Vagina (tissue), 2 donors: ENCODE measurements around the gene GAGE12E. TPM values are rescaled to one million over a fixed set of nuclear protein-coding genes. Genes with fewer than 3 reads are reported as not detected.
"Not testable (repeated sequence)": the region's sequence is repeated elsewhere in the genome, so short reads cannot be mapped to it uniquely, and the experiment has no call there.

Experiments used
- DNase-seq, 2 donors: peaks; one replicate each; pipeline ENCODE4 v3.0.0-alpha.2; 2017; ENCODE audit errors: extremely low spot score in 2 of 2
- H3K27ac ChIP-seq: fragments of 200-600 bp; sonication (generic); one replicate; pipeline ENCODE4 v1.5.1; 2019
- H3K27me3 ChIP-seq: fragments of 200-600 bp; sonication (generic); one replicate; pipeline ENCODE4 v1.5.1; 2019
- H3K36me3 ChIP-seq, 2 donors: fragments of 200-600 bp; sonication (generic); one replicate each; pipeline ENCODE4 v1.5.1; 2017 to 2019
- H3K4me1 ChIP-seq: fragments of 200-600 bp; sonication (generic); one replicate; pipeline ENCODE4 v1.5.1; 2019
- H3K4me3 ChIP-seq, 2 donors: fragments of 200-600 bp; sonication (generic); 1 replicate in 1 of 2; 2 replicates in 1 of 2; pipeline ENCODE4 v1.5.1; 2016 to 2019
- H3K9me3 ChIP-seq: fragments of 200-600 bp; sonication (generic); one replicate; pipeline ENCODE4 v1.5.1; 2019
- intact Hi-C: fragments of 100-400 bp; cut with DNase I; formaldehyde crosslinking; loops from one replicate; pipeline ENCODE4 v1.15.1; 2023
- total RNA-seq: library from RNA; depleted of rRNA; stranded (reverse); fragments of >200 nt; gene quantifications from one replicate; pipeline ENCODE4 v1.2.3, GENCODE V29; 2016

The GAGE12E gene, protein sequence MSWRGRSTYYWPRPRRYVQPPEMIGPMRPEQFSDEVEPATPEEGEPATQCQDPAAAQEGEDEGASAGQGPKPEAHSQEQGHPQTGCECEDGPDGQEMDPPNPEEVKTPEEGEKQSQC
- total RNA-seq: not detected

DNA sequence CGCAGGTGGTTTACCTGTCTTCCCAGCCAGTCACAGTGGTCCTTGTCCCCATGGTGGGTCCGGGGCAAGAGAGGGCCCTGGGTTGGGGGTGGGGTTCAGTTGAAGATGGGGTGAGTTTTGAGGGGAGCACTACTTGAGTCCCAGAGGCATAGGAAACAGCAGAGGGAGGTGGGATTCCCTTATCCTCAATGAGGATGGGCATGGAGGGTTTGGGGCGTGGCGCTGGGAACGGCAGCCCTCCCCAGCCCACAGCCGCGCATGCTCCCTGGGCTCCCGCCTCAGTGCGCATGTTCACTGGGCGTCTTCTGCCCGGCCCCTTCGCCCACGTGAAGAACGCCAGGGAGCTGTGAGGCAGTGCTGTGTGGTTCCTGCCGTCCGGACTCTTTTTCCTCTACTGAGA, at the start of gene GAGE12E:
GAGE12E (plus strand) TSS at position 301 of the 400 bp plus-strand sequence. CDS start 1,155 bp downstream, outside the sequence.
- intact Hi-C loops, H3K27me3 ChIP-seq, H3K27ac ChIP-seq, DNase-seq, H3K4me3 ChIP-seq, H3K36me3 ChIP-seq, H3K4me1 ChIP-seq, H3K9me3 ChIP-seq: not testable (repeated sequence)

DNA sequence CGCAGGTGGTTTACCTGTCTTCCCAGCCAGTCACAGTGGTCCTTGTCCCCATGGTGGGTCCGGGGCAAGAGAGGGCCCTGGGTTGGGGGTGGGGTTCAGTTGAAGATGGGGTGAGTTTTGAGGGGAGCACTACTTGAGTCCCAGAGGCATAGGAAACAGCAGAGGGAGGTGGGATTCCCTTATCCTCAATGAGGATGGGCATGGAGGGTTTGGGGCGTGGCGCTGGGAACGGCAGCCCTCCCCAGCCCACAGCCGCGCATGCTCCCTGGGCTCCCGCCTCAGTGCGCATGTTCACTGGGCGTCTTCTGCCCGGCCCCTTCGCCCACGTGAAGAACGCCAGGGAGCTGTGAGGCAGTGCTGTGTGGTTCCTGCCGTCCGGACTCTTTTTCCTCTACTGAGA, 19.2 kb upstream of the GAGE12E start, which contains the start of gene GAGE12C:
GAGE12C (plus strand) TSS at position 301 of the 400 bp plus-strand sequence. CDS start 1,155 bp downstream, outside the sequence.
- H3K4me3 ChIP-seq, H3K9me3 ChIP-seq, H3K27ac ChIP-seq, DNase-seq, H3K36me3 ChIP-seq, H3K4me1 ChIP-seq, intact Hi-C loops, H3K27me3 ChIP-seq: not testable (repeated sequence)

- H3K27me3 ChIP-seq, H3K27ac ChIP-seq, intact Hi-C loops, H3K9me3 ChIP-seq, H3K4me3 ChIP-seq, H3K4me1 ChIP-seq, H3K36me3 ChIP-seq, DNase-seq: not testable (repeated sequence)
These were observed 9.7 kb upstream of the GAGE12E start, which contains the start of gene GAGE12D for GRCh38 chrX:49541433-49541832. GAGE12D (plus strand) TSS chrX:49541733; CDS start chrX:49542888, 1,155 bp downstream.

GRCh38 chrX:49560542-49560941, 9.5 kb downstream of the GAGE12E start, which contains the start of gene GAGE12F:
GAGE12F (plus strand) TSS chrX:49560842; CDS start chrX:49561997, 1,155 bp downstream.
- intact Hi-C loops, H3K27me3 ChIP-seq, H3K27ac ChIP-seq, H3K9me3 ChIP-seq, H3K4me1 ChIP-seq, DNase-seq, H3K4me3 ChIP-seq, H3K36me3 ChIP-seq: not testable (repeated sequence)

DNA sequence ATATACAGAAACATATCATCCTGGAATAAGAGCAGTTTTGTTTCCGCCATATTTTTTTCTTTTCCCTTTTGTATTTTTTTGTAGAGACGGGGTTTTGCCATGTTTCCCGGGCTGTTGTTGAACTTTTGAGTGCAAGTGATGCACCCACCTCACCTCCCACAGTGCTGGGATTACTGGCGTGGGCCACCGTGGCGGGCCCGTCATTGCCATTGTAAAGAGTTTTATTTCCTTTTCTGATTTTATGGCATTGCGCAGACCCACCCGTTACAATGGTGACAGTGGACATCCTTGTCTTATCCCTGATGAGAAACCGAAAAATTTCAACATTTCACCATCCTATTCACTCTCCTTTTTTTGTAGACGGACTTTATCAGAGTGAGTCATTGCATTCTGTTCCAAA, 17.6 kb downstream of the GAGE12E start:
- H3K4me3 ChIP-seq, H3K4me1 ChIP-seq, DNase-seq, H3K27ac ChIP-seq, H3K27me3 ChIP-seq, H3K9me3 ChIP-seq, intact Hi-C loops, H3K36me3 ChIP-seq: not testable (repeated sequence)

- DNase-seq: not testable (repeated sequence)
These were observed 18.1 kb downstream of the GAGE12E start for GRCh38 chrX:49569152-49569551.

DNA sequence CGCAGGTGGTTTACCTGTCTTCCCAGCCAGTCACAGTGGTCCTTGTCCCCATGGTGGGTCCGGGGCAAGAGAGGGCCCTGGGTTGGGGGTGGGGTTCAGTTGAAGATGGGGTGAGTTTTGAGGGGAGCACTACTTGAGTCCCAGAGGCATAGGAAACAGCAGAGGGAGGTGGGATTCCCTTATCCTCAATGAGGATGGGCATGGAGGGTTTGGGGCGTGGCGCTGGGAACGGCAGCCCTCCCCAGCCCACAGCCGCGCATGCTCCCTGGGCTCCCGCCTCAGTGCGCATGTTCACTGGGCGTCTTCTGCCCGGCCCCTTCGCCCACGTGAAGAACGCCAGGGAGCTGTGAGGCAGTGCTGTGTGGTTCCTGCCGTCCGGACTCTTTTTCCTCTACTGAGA, 19.0 kb downstream of the GAGE12E start, which contains the start of gene GAGE12G:
GAGE12G (plus strand) TSS at position 301 of the 400 bp plus-strand sequence. CDS start 1,155 bp downstream, outside the sequence.
- H3K4me1 ChIP-seq, H3K27ac ChIP-seq, intact Hi-C loops, H3K36me3 ChIP-seq, H3K9me3 ChIP-seq, H3K4me3 ChIP-seq, H3K27me3 ChIP-seq, DNase-seq: not testable (repeated sequence)

More at GRCh38 chrX:49569152-49569551, 18.1 kb downstream of the GAGE12E start:
- H3K9me3 ChIP-seq, H3K4me3 ChIP-seq, H3K4me1 ChIP-seq, intact Hi-C loops, H3K27ac ChIP-seq, H3K27me3 ChIP-seq, H3K36me3 ChIP-seq: not testable (repeated sequence)

DNA sequence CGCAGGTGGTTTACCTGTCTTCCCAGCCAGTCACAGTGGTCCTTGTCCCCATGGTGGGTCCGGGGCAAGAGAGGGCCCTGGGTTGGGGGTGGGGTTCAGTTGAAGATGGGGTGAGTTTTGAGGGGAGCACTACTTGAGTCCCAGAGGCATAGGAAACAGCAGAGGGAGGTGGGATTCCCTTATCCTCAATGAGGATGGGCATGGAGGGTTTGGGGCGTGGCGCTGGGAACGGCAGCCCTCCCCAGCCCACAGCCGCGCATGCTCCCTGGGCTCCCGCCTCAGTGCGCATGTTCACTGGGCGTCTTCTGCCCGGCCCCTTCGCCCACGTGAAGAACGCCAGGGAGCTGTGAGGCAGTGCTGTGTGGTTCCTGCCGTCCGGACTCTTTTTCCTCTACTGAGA, 28.6 kb downstream of the GAGE12E start, which contains the start of gene GAGE12H:
GAGE12H (plus strand) TSS at position 301 of the 400 bp plus-strand sequence. CDS start 1,155 bp downstream, outside the sequence.
- H3K9me3 ChIP-seq, H3K4me1 ChIP-seq, intact Hi-C loops, H3K4me3 ChIP-seq, H3K27me3 ChIP-seq, H3K36me3 ChIP-seq, H3K27ac ChIP-seq, DNase-seq: not testable (repeated sequence)

GRCh38 chrX:49589196-49589595, 38.1 kb downstream of the GAGE12E start, which contains the start of gene GAGE2A:
GAGE2A (plus strand) TSS chrX:49589496; CDS start chrX:49590651, 1,155 bp downstream.
- H3K36me3 ChIP-seq, DNase-seq, H3K27ac ChIP-seq, H3K4me3 ChIP-seq, intact Hi-C loops, H3K4me1 ChIP-seq, H3K9me3 ChIP-seq, H3K27me3 ChIP-seq: not testable (repeated sequence)

DNA sequence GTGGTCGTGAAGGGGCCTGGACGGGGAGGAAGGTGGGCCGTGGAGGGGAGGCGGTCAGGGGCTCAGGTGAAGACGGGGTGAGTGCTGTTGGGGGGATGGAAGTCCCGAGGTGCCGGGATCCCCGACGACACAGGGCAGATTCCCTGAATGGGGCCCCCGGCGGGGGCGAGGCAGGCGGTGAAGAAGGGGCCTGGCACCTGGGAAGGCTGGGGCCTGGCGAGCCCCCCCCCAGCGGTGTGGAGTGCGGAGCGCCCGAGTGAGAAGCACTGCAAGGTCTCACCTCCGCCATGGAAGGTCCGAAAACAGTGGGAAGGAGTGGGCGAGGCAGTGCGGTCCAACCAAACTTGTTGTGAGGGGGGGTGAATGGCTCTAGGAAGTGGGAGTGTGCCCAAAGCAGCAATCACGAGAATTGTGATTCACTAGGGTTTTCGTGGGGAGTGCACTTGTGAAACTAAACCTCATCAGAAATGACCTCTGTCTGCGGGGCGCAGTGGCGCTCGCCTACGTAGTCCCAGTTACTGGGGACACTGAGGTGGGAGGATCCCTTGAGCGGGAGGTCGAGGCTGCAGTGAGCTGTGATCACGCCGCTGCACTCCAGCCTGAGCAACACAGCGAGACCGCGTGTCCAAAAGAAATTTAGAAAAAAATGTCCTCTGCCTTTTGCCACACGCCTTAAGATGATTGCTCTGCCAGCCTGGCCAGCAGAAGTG, 38.8 kb downstream of the GAGE12E start:
- H3K9me3 ChIP-seq, H3K27ac ChIP-seq, H3K27me3 ChIP-seq, H3K4me3 ChIP-seq, DNase-seq, intact Hi-C loops, H3K36me3 ChIP-seq, H3K4me1 ChIP-seq: not testable (repeated sequence)

GRCh38 chrX:49590488-49590887, 39.4 kb downstream of the GAGE12E start:
- intact Hi-C loops, DNase-seq: not testable (repeated sequence)

GRCh38 chrX:49598720-49599119, 47.6 kb downstream of the GAGE12E start, which contains the start of gene GAGE1:
GAGE1 (plus strand) TSS chrX:49599020; CDS start chrX:49600175, 1,155 bp downstream.
- H3K9me3 ChIP-seq, H3K27ac ChIP-seq, H3K4me3 ChIP-seq, H3K36me3 ChIP-seq, H3K4me1 ChIP-seq, DNase-seq, intact Hi-C loops, H3K27me3 ChIP-seq: not testable (repeated sequence)

More at GRCh38 chrX:49590488-49590887, 39.4 kb downstream of the GAGE12E start:
- not testable (repeated sequence) for H3K27ac ChIP-seq, H3K9me3 ChIP-seq, H3K36me3 ChIP-seq, H3K27me3 ChIP-seq, H3K4me3 ChIP-seq, H3K4me1 ChIP-seq
